Upper lobe of left lung (tissue), 6 donors: ENCODE measurements around the gene FAM13B. TPM values are rescaled to one million over a fixed set of nuclear protein-coding genes. Genes with fewer than 3 reads are reported as not detected.

Source experiments
- ATAC-seq, 2 donors: fragments of 200-7000 bp; cut with Tn5 transposase; one replicate each; pipeline ENCODE4 v1.9.1; 2022; ENCODE audit warnings: mild to moderate bottlenecking in 2 of 2, moderate library complexity in 2 of 2; ENCODE audit not compliant: low FRiP score in 2 of 2
- DNase-seq, 2 donors: peaks; one replicate each; pipeline ENCODE4 v3.0.0-alpha.2; 2019 to 2020
- H3K27ac ChIP-seq, 4 donors: fragments of 200-600 bp; sonication (generic); one replicate each; pipeline ENCODE4 v1.5.1; 2016 to 2019
- H3K27me3 ChIP-seq, 4 donors: fragments of 200-600 bp; sonication (generic); one replicate each; pipeline ENCODE4 v1.5.1; 2017 to 2019
- H3K36me3 ChIP-seq, 4 donors: fragments of 200-600 bp; sonication (generic); one replicate each; pipeline ENCODE4 v1.5.1; 2016 to 2019
- H3K4me1 ChIP-seq, 4 donors: fragments of 200-600 bp; sonication (generic); one replicate each; pipeline ENCODE4 v1.5.1; 2018 to 2019
- H3K4me3 ChIP-seq, 4 donors: fragments of 200-600 bp; sonication (generic); one replicate each; pipeline ENCODE4 v1.5.1; 2017 to 2019; ENCODE audit warnings: mild to moderate bottlenecking in 2 of 4, moderate library complexity in 1 of 4
- H3K9me3 ChIP-seq, 4 donors: fragments of 200-600 bp; sonication (generic); one replicate each; pipeline ENCODE4 v1.5.1; 2018 to 2019
- EP300 ChIP-seq, 4 donors: sonication (generic); formaldehyde crosslinking; IDR thresholded peaks; one replicate each; pipeline ENCODE4 v1.5.1; 2017; ENCODE audit warnings: antibody characterized with exemption in 4 of 4, control low read depth in 2 of 4
- POLR2A ChIP-seq, 4 donors: fragments of 450-650 bp; IDR thresholded peaks; one replicate each; pipeline ENCODE4 v1.5.1; 2016 to 2017; ENCODE audit warnings: antibody characterized with exemption in 4 of 4, mild to moderate bottlenecking in 2 of 4
- POLR2AphosphoS5 ChIP-seq, 2 donors: sonication (generic); formaldehyde crosslinking; IDR thresholded peaks; one replicate each; pipeline ENCODE4 v1.5.1; 2017; ENCODE audit warnings: antibody characterized with exemption in 2 of 2
- WGBS, 2 donors: methylation state at CpG; one replicate each; pipeline ENCODE4 v1.1.5; 2017 to 2018; 5-methylcytosine and 5-hydroxymethylcytosine counted together
- total RNA-seq, 6 donors: library from RNA; depleted of rRNA in 4 of 6; stranded (reverse); fragments of >200 nt in 4 of 6; gene quantifications; one replicate each; pipeline versions ENCODE4 v1.1.0 to v1.2.1, GENCODE V29; 2016 to 2021
- TF ChIP-seq, protein P1 (sequence below), 6 experiments: fragments of 450-650 bp in 4 of 6; fragments of 200-600 bp in 2 of 6; sonication (generic) in 2 of 6; IDR thresholded peaks; one replicate each; pipeline ENCODE4 v1.5.1; 2016 to 2019; ENCODE audit warnings: antibody characterized with exemption in 6 of 6
- donor health status: DM: no; HTN: no; CAD: no; lungs with moderate emphysema.
- donor health status: DM: no; HTN: yes; CAD: no; lungs with severe emphysema.

FAM13B gene
- total RNA-seq, 6 donors from 2014 or later, result 27.1 to 62.9 (median 40.7) TPM

DNA sequence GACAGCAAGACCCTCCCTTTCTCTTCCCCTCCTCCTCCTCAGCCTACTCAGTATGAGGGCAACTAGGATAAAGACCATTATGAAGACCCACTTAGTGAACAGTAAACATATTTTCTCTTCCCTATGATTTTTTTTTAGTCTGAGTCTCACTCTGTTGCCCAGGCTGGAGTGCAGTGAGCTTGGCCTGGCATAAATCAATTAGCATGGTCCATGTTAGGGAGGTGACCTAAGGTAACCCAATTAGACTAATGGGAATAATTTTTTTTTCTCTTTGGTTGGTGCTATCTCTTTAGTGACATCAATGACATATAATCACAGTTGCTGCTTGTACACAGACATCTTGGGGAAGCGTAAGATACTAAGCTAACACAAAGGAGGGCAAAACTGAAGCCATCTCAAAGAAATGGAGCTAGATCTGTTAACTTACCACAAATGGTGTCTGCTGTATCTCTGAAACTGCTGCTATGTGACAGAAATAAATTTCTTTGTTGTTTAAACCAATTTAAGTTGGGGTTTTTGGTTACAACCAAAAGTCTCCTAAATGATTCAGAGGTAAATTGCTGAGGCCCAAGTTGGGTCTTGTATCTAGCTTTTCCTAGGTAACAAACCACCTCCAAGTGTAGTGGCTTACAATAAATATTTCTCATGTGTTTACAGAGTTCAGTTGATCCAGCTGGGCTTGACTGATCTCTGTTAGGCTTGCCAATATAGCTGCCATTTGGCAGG is 130.3 kb downstream of the FAM13B start:
- H3K4me3 ChIP-seq, result no peak overlapping the region
- H3K27me3 ChIP-seq, result no peaks in the 10 kb centered on the region
- no peak for ATAC-seq
- H3K36me3 ChIP-seq, result no peaks in the 10 kb centered on the region
- TF ChIP-seq EP300 (IDR thresholded peaks at IDR 0.05) (no peak), POLR2AphosphoS5 (IDR thresholded peaks at IDR 0.05) (no peak), POLR2A (IDR thresholded peaks at IDR 0.05) (no peak)
- TF ChIP-seq, protein P1, sequence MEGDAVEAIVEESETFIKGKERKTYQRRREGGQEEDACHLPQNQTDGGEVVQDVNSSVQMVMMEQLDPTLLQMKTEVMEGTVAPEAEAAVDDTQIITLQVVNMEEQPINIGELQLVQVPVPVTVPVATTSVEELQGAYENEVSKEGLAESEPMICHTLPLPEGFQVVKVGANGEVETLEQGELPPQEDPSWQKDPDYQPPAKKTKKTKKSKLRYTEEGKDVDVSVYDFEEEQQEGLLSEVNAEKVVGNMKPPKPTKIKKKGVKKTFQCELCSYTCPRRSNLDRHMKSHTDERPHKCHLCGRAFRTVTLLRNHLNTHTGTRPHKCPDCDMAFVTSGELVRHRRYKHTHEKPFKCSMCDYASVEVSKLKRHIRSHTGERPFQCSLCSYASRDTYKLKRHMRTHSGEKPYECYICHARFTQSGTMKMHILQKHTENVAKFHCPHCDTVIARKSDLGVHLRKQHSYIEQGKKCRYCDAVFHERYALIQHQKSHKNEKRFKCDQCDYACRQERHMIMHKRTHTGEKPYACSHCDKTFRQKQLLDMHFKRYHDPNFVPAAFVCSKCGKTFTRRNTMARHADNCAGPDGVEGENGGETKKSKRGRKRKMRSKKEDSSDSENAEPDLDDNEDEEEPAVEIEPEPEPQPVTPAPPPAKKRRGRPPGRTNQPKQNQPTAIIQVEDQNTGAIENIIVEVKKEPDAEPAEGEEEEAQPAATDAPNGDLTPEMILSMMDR (IDR thresholded peaks at IDR 0.05), result no peak
- H3K27ac ChIP-seq, result no peak overlapping the region
- WGBS, 2 donors, result 100% methylated on average over 1 of the region's 1 CpG
- no peak for DNase-seq
- no peaks in the 10 kb centered on the region for H3K4me1 ChIP-seq
- H3K9me3 ChIP-seq, result no peaks in the 10 kb centered on the region

DNA sequence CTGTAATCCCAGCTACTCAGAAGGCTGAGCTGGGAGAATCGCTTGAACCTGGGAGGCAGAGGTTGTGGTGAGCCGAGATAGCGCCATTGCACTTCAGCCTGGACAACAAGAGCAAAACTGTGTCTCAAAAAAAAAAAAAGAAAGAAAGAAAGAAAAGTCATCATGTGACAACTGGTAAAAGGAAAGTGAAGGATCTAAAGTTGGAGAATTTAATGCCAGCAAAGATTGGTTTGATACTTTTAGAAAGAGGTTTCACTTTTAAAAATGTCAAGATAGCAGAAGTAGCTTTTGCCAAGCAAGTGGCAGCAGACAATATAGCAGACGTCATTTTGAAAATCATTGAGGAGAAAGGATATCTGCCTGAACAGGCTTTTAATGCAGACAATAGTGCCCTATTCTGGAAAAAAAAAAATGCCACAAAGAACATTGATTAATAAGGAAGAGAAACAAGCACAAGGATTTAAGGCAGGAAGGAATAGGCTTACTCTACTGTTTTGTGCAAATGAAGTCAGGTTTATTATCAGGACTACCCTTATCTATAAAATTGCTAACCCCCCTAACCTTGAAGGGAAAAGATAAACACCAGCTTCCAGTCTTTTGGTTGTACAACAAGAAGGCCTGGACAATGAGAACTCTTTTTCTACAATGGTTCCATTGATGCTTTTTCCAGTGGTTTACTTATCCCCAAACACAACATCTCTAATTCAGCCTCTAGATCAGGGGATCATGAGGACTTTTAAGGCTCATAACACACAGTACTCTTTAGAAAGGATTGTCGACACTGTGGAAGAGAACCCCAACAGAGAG is 131.7 kb downstream of the FAM13B start:
- DNase-seq, result no peak
- Histone ChIP-seq H3K9me3 (no peaks in the 10 kb centered on the region), H3K27me3 (no peaks in the 10 kb centered on the region), H3K36me3 (no peaks in the 10 kb centered on the region), H3K27ac (no peak overlapping the region), H3K4me3 (no peak overlapping the region), H3K4me1 (no peaks in the 10 kb centered on the region)
- TF ChIP-seq, protein P1 (IDR thresholded peaks at IDR 0.05), result no peak
- no peak for TF ChIP-seq EP300 (IDR thresholded peaks at IDR 0.05)
- no peak for TF ChIP-seq POLR2AphosphoS5 (IDR thresholded peaks at IDR 0.05)
- TF ChIP-seq POLR2A (IDR thresholded peaks at IDR 0.05), result no peak
- 61 to 69% methylated on average over 5 of the region's 5 CpGs for WGBS, 2 donors
- no peak for ATAC-seq

DNA sequence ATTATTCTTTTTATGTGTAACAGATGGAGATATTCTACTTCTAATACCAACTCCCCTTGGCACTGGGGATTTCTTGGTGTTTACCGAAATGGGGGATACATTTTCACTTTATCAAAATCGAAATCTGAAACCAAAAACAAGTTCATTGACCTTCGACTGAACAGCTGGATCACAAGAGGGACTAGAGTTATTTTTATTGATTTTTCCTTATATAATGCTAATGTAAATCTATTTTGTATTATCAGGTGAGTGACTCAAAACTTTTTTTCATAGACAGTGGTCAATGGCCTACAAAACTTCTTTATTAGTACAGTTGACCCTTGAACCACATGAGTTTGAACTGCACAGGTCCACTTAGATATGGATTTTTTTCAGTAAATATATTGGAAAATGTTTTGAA is 133.4 kb downstream of the FAM13B start:
- H3K27ac ChIP-seq, result no peak overlapping the region
- H3K9me3 ChIP-seq, result no peaks in the 10 kb centered on the region
- no peak for TF ChIP-seq POLR2AphosphoS5 (IDR thresholded peaks at IDR 0.05)
- TF ChIP-seq EP300 (IDR thresholded peaks at IDR 0.05), result no peak
- TF ChIP-seq POLR2A (IDR thresholded peaks at IDR 0.05), result no peak
- TF ChIP-seq, protein P1 (IDR thresholded peaks at IDR 0.05), result no peak
- H3K27me3 ChIP-seq, result no peaks in the 10 kb centered on the region
- H3K4me1 ChIP-seq, result no peaks in the 10 kb centered on the region
- DNase-seq (no peak), ATAC-seq (no peak)
- whole genome bisulfite sequencing, 2 donors, result 86 to 90% methylated on average over 3 of the region's 3 CpGs
- no peaks in the 10 kb centered on the region for H3K36me3 ChIP-seq
- no peak overlapping the region for H3K4me3 ChIP-seq

DNA sequence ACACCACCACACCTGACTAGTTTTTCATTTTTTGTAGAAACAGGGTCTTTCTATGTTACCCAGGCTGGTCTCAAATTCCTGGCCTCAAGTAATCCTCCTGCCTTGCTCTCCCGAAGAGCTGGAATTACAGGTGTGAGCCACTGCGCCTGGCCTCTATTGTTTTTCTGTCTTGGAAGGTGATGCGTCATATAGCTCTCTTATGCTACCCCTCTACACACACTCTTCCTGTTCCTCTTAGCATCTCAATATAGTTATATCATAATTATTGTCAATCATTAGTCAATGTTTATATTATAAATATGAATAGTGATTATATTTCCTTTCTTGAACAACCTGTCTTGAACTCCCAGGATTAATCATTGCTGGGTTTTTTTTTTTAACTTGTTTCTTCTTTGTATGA is 136.3 kb downstream of the FAM13B start:
- Histone ChIP-seq H3K9me3 (no peaks in the 10 kb centered on the region), H3K27me3 (no peaks in the 10 kb centered on the region), H3K27ac (no peak overlapping the region), H3K4me3 (no peak overlapping the region), H3K4me1 (no peaks in the 10 kb centered on the region), H3K36me3 (no peaks in the 10 kb centered on the region)
- no peak for ATAC-seq
- TF ChIP-seq EP300 (IDR thresholded peaks at IDR 0.05) (no peak), POLR2A (IDR thresholded peaks at IDR 0.05) (no peak), POLR2AphosphoS5 (IDR thresholded peaks at IDR 0.05) (no peak)
- TF ChIP-seq, protein P1 (IDR thresholded peaks at IDR 0.05), result no peak
- no peak for DNase-seq
- WGBS, 2 donors, result 87 to 90% methylated on average over 3 of the region's 3 CpGs
